SK-N-MC (cell line): ENCODE data around the gene PROK1.

Experiments
- EZH2 ChIP-seq: fragments of 200-600 bp; sonication (generic); IDR thresholded peaks from one replicate; pipeline ENCODE4 v1.6.1; 2017; ENCODE audit warnings: antibody characterized with exemption
- FOXP2 ChIP-seq: optimal IDR thresholded peaks from 2 replicates; pipeline ENCODE3; 2011; ENCODE audit warnings: mild to moderate bottlenecking, moderate library complexity; ENCODE audit not compliant: insufficient read depth; ENCODE audit errors: extremely low read length, control extremely low read depth
- POLR2AphosphoS5 ChIP-seq: IDR thresholded peaks from 2 replicates; pipeline ENCODE4 v1.6.1; 2012; ENCODE audit warnings: mild to moderate bottlenecking, low read depth, low read length, borderline replicate concordance

GRCh38 chr1:110494522-110495406 is 43.8 kb downstream of the PROK1 start:
- TF ChIP-seq EZH2: no peak
- TF ChIP-seq POLR2AphosphoS5: no peak
- no peak for TF ChIP-seq FOXP2
